ENCODE results near the gene LDLRAD3. TPM values are rescaled to one million over a fixed set of nuclear protein-coding genes. Genes with fewer than 3 reads are reported as not detected.

Gene LDLRAD3
- total RNA-seq, 1 donor from 2014 or later: 19.6 TPM

GRCh38 chr11:36254713-36255112 lies 310.9 kb downstream of the LDLRAD3 start:
- Mint-ChIP-seq H3K4me1 (ENCODE audit: low read depth) (peaks cover 2% of the 10 kb centered on the region), H3K27ac (no peak overlapping the region), H3K4me3 (ENCODE audit: low read depth) (no peak overlapping the region), H3K27me3 (peaks cover 18% of the 10 kb centered on the region), H3K9me3 (ENCODE audit: low read depth) (peaks cover 8% of the 10 kb centered on the region), H3K36me3 (ENCODE audit: insufficient read depth) (no peaks in the 10 kb centered on the region)
- DNase-seq (ENCODE audit: low spot score, unreplicated experiment): no peak
- no peak for TF ChIP-seq CTCF (IDR thresholded peaks at IDR 0.05; ENCODE audit: unreplicated experiment)

- Mint-ChIP-seq H3K4me1 (ENCODE audit: low read depth) (peaks cover 2% of the 10 kb centered on the region), H3K4me3 (ENCODE audit: low read depth) (no peak overlapping the region), H3K9me3 (ENCODE audit: low read depth) (no peaks in the 10 kb centered on the region), H3K36me3 (ENCODE audit: insufficient read depth) (no peaks in the 10 kb centered on the region), H3K27ac (no peak overlapping the region), H3K27me3 (peaks cover 22% of the 10 kb centered on the region)
- TF ChIP-seq CTCF (IDR thresholded peaks at IDR 0.05; ENCODE audit: unreplicated experiment): no peak
- no peak for DNase-seq (ENCODE audit: low spot score, unreplicated experiment)
These were observed 313.5 kb downstream of the LDLRAD3 start for GRCh38 chr11:36257351-36257750.

- peak; percentile 46 for DNase-seq (ENCODE audit: low spot score, unreplicated experiment)
- no peak overlapping the region for H3K4me3 Mint-ChIP-seq (ENCODE audit: low read depth)
- H3K36me3 Mint-ChIP-seq (ENCODE audit: insufficient read depth): no peaks in the 10 kb centered on the region
- peaks cover 2% of the 10 kb centered on the region for H3K4me1 Mint-ChIP-seq (ENCODE audit: low read depth)
- TF ChIP-seq CTCF (IDR thresholded peaks at IDR 0.05; ENCODE audit: unreplicated experiment): peak; percentile 73
- no peak overlapping the region for H3K27ac Mint-ChIP-seq
- H3K27me3 Mint-ChIP-seq: peaks cover 28% of the 10 kb centered on the region
- H3K9me3 Mint-ChIP-seq (ENCODE audit: low read depth): no peaks in the 10 kb centered on the region
These were observed 315.0 kb downstream of the LDLRAD3 start for GRCh38 chr11:36258730-36259360.

GRCh38 chr11:36261094-36261493 lies 317.2 kb downstream of the LDLRAD3 start:
- no peak overlapping the region for H3K4me3 Mint-ChIP-seq (ENCODE audit: low read depth)
- no peak for DNase-seq (ENCODE audit: low spot score, unreplicated experiment)

More at GRCh38 chr11:36261094-36261493, 317.2 kb downstream of the LDLRAD3 start:
- Mint-ChIP-seq H3K27ac (peak overlapping the region; percentile 28), H3K27me3 (peaks cover 34% of the 10 kb centered on the region), H3K4me1 (ENCODE audit: low read depth) (peaks cover 4% of the 10 kb centered on the region), H3K9me3 (ENCODE audit: low read depth) (no peaks in the 10 kb centered on the region), H3K36me3 (ENCODE audit: insufficient read depth) (no peaks in the 10 kb centered on the region)
- no peak for TF ChIP-seq CTCF (IDR thresholded peaks at IDR 0.05; ENCODE audit: unreplicated experiment)

Measured in progenitor cell of endocrine pancreas (in vitro differentiated cells).